Kidney glomerular epithelial cell (primary cell): ENCODE data around the gene SRF.

ENCODE experiments used
- DNase-seq: peaks from one replicate; lab custom pipeline; 2025; lab: John Stamatoyannopoulos, UW

The SRF gene

GRCh38 chr6:43216200-43216599 lies 45.1 kb downstream of the SRF start:
- no peak for DNase-seq

- no peak for DNase-seq
Observed at GRCh38 chr6:43217351-43217750, 46.3 kb downstream of the SRF start.

- no peak for DNase-seq
Observed at GRCh38 chr6:43219119-43219518, 48.0 kb downstream of the SRF start.

GRCh38 chr6:43219814-43220213 lies 48.7 kb downstream of the SRF start:
- no peak for DNase-seq

GRCh38 chr6:43220439-43220951 lies 49.4 kb downstream of the SRF start:
- DNase-seq: no peak

- DNase-seq: no peak
Observed at GRCh38 chr6:43221046-43221972, 50.2 kb downstream of the SRF start.

GRCh38 chr6:43222418-43223059 lies 51.5 kb downstream of the SRF start:
- DNase-seq: no peak

GRCh38 chr6:43223175-43223574 lies 52.1 kb downstream of the SRF start:
- DNase-seq: no peak

GRCh38 chr6:43226192-43226851 lies 55.3 kb downstream of the SRF start:
- no peak for DNase-seq

- peak; percentile 43 for DNase-seq
Observed at GRCh38 chr6:43228951-43229802, 58.1 kb downstream of the SRF start, which contains the start of gene DNPH1. DNPH1 (minus strand) TSS chr6:43229481; CDS start chr6:43229456, 25 bp downstream.

GRCh38 chr6:43229803-43230620 lies 58.9 kb downstream of the SRF start:
- no peak for DNase-seq

GRCh38 chr6:43231053-43231452 lies 60.0 kb downstream of the SRF start:
- no peak for DNase-seq
